GM19467 (cell line): ENCODE results near the gene C6orf132.

Experiments used
- ATAC-seq: cut with Tn5 transposase; IDR thresholded peaks from one replicate; pipeline ENCODE4 v1.9.1; 2021; ENCODE audit warnings: mild to moderate bottlenecking, moderate library complexity; ENCODE audit not compliant: unreplicated experiment

Gene C6orf132

GRCh38 chr6:42084889-42085288 is 57.5 kb downstream of the C6orf132 start:
- ATAC-seq, result no peak

DNA sequence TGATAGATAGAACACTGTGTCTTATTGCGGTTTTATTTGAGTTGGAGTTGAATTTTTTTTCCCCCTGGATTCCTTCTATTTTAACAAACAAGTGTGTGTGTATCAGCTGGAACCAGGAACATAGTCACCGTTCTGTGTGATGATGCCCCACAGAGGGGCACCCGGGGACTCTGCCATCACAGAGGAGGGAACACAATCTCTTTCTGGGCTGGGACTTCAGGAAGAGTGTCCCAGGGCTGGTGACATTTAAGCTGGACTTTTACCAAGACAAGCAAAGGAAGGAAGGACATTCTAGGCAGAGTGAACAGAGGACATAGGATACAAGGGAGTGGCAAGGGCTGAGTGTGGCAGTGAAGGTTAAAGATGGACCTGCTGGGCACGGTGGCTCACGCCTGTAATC is 58.9 kb downstream of the C6orf132 start:
- no peak for ATAC-seq

GRCh38 chr6:42079941-42080464 is 62.4 kb downstream of the C6orf132 start:
- ATAC-seq, result no peak

- ATAC-seq, result no peak
Measured at GRCh38 chr6:42078386-42078785, 64.0 kb downstream of the C6orf132 start.

DNA sequence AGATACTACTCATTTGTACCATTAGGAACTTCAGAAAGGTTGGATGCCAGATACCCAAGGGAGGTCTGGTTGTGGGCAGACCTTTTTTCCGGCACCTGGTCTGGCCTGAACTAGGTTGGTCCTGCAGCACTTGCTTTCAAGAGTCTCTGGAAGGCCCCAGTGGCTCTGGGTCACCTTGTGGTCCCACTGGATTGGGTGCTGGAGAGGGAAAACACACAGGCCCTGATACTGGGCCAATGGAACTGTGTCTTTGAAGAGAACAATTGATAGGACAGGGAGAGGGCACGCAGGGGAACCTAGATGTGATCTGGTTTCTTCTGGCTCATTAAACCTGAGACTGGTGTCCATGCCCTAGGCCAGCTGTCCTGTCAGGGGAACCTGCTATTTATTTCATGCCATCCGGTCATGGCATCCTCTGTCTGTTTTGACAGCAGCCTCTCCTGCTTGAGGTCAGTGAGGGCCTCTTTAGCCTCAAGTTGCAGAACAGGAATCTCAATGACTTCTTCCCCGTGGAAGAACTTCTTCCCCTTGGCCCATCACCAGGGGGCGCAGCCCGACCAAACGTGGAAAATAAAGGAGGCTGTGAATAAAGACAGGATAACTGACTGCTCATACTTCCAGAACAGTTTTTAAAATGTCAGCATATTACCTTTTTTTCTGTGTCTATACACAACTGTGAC is 67.1 kb downstream of the C6orf132 start:
- ATAC-seq, result no peak

DNA sequence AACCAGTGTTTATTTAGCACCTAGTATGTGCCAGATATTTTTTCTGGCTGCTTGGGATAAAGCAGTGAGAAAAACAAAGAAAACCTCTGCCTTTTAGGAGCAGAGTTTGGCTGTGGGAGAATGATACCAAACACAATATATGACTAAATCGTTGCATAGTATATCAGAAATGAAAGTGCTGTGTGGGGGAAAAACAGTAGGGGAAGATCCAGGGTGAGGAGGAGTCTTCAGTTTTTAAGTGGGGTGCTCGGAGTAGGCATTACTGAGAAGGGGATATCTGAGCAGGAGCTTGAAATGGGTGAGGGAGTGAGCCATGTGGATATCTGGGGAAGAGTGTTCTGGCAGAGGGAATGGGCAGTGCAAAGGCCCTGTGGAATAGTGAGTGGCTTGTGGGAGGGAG is 69.1 kb downstream of the C6orf132 start:
- ATAC-seq, result no peak

GRCh38 chr6:42071881-42072583 is 70.4 kb downstream of the C6orf132 start:
- ATAC-seq, result no peak

DNA sequence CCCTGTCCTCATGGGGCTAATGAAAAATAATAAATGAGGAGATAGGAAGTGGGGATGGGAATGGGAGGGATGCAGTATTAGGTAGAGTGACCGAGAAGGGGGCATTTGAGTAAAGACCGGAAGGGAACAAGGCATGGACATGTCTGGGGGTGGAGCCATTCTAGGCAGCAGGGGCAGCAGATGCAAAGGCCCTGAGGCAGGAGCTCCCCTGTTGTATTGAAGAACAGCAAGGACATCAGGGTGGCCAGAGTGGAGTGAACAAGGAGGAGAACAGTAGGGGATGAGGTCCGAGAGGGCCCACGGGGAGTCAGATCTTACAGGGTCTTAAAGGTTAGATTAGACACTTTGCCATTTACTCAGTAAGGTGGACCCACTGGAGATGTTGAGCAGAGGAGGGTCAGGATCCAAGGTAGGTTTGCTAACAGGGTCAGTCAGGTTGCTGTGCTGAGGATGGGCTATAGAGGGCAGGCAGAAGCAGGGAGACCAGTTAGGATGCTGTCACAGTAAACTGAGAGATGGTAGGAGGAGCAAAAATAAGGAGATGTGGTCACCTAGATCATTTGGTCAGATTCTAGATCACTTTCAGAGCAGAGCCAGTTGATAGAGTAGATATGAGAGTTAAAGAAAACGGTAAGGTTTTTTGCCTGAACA is 73.4 kb downstream of the C6orf132 start:
- ATAC-seq, result no peak

GRCh38 chr6:42068173-42068572 is 74.2 kb downstream of the C6orf132 start:
- ATAC-seq, result no peak

DNA sequence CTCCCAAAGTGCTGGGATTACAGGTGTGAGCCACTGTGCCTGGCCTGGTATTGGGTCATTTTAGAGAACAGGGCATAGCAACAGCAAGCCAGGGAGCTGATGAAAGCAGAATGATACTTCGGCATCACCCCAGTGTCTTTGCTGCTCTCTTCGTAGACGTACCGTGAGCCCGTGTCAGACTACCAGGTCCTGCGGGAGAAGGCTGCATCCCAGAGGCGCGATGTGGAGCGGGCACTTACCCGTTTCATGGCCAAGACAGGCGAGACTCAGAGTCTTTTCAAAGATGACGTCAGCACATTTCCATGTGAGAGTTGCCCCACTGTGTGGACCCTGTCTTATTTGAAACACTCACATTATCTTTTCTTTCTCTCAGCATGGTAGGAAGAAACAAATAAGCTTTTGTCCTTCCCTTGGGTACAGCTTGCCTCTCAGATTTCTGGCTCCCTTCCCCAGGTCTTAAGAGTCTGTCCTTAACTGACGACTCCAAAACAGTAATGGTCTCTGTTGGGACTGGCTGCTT is 76.2 kb downstream of the C6orf132 start:
- no peak for ATAC-seq

DNA sequence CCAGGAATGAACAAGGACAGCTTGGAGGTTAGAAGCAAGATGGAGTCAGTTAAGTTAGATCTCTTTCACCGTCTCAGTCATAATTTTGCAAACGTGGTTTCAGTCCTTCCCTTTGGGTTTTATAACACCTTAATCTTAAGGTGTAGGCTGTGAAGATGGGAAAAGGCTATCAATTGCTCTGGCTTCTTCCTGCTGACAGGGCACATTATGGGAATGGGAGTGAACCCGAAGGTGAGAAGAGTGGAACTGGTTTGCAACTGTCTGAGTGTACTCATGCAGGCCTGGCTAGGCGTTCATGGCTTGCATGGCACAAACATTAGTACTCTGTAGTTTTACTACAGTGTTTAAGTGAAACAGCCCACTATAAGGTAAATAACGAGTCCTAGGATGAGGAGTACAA is 82.7 kb downstream of the C6orf132 start:
- ATAC-seq, result no peak

- ATAC-seq, result no peak
Measured at GRCh38 chr6:42053601-42054000, 88.8 kb downstream of the C6orf132 start.

DNA sequence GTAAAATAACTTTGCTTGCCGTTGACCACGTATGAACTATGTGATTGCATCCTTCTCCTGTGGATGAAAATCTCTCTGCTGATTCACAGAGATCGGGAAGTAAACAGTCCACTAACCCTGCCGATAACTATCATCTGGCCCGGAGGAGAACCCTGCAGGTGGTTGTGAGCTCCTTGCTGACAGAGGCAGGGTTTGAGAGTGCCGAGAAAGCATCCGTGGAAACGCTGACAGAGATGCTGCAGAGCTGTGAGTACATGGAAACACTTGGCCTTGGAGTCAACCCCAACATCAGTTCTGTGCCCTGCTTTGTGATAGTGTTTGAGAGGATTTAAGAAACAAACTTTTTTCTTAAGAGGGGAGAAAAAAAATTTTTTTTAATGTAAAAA is 91.2 kb downstream of the C6orf132 start:
- no peak for ATAC-seq
